GM12878 (cell line): ENCODE results near the gene FFAR1.

ENCODE experiments used
- CREB1 ChIP-seq: IDR thresholded peaks from 2 replicates; pipeline ENCODE4 v1.6.1; 2012; ENCODE audit warnings: low read depth, mild to moderate bottlenecking, inconsistent platforms
- EZH2 ChIP-seq: IDR thresholded peaks from 2 replicates; pipeline ENCODE4 v1.6.1; 2012; ENCODE audit warnings: low read depth, mild to moderate bottlenecking, control low read depth, inconsistent platforms, low read length, borderline replicate concordance; ENCODE audit not compliant: control insufficient read depth
- FOS ChIP-seq: IDR thresholded peaks from 3 replicates; pipeline ENCODE4 v1.6.1; 2011; ENCODE audit warnings: borderline replicate concordance; ENCODE audit not compliant: insufficient read length; ENCODE audit errors: extremely low read depth
- KDM1A ChIP-seq: fragments of 200-600 bp; sonication (generic); IDR thresholded peaks from 2 replicates; pipeline ENCODE4 v1.6.1; 2016; ENCODE audit warnings: borderline replicate concordance
- MXI1 ChIP-seq: fragments of 150-350 bp; IDR thresholded peaks from 2 replicates; pipeline ENCODE4 v1.6.1; 2011; ENCODE audit warnings: low read depth, mild to moderate bottlenecking, inconsistent platforms, low read length, improper control_type of control experiment
- MYC ChIP-seq: IDR thresholded peaks from 2 replicates; pipeline ENCODE4 v1.6.1; 2011; ENCODE audit warnings: mild to moderate bottlenecking, low read length, moderate library complexity, inconsistent platforms; ENCODE audit not compliant: insufficient read depth, insufficient replicate concordance, insufficient read length, severe bottlenecking
- NR2C2 ChIP-seq: IDR thresholded peaks from 2 replicates; pipeline ENCODE4 v1.6.1; 2011; ENCODE audit warnings: borderline replicate concordance, low read depth; ENCODE audit not compliant: control insufficient read depth, insufficient read length
- POLR2A ChIP-seq: IDR thresholded peaks from 2 replicates; pipeline ENCODE4 v1.6.1; 2011; ENCODE audit warnings: low read depth, mild to moderate bottlenecking, low read length
- POLR2AphosphoS2 ChIP-seq: IDR thresholded peaks from 2 replicates; pipeline ENCODE4 v1.6.1; 2011; ENCODE audit warnings: low read depth, mild to moderate bottlenecking, low read length, improper control_type of control experiment, moderate library complexity
- USF2 ChIP-seq: IDR thresholded peaks from 2 replicates; pipeline ENCODE4 v1.6.1; 2011; ENCODE audit warnings: low read depth, low read length, improper control_type of control experiment, borderline replicate concordance
- YY1 ChIP-seq: IDR thresholded peaks from 2 replicates; pipeline ENCODE4 v1.6.1; 2011; ENCODE audit warnings: low read depth, mild to moderate bottlenecking, low read length
- TF ChIP-seq, protein P1 (sequence below), 3 experiments: IDR thresholded peaks in 2 of 3; conservative IDR thresholded peaks in 1 of 3; 2 replicates each; pipeline ENCODE4 v1.5.1; 2011; ENCODE audit warnings: low read depth in 3 of 3, low read length in 3 of 3, mild to moderate bottlenecking in 3 of 3, control low read depth in 2 of 3, moderate library complexity in 2 of 3, inconsistent platforms in 1 of 3, mixed read lengths in 1 of 3; ENCODE audit not compliant: control insufficient read depth in 2 of 3, insufficient read depth in 1 of 3; ENCODE audit errors: extremely low read depth in 1 of 3
- TF ChIP-seq, protein P2 (sequence below): IDR thresholded peaks from 2 replicates; pipeline ENCODE4 v1.6.1; 2012; ENCODE audit warnings: low read depth, low read length, improper control_type of control experiment

DNA sequence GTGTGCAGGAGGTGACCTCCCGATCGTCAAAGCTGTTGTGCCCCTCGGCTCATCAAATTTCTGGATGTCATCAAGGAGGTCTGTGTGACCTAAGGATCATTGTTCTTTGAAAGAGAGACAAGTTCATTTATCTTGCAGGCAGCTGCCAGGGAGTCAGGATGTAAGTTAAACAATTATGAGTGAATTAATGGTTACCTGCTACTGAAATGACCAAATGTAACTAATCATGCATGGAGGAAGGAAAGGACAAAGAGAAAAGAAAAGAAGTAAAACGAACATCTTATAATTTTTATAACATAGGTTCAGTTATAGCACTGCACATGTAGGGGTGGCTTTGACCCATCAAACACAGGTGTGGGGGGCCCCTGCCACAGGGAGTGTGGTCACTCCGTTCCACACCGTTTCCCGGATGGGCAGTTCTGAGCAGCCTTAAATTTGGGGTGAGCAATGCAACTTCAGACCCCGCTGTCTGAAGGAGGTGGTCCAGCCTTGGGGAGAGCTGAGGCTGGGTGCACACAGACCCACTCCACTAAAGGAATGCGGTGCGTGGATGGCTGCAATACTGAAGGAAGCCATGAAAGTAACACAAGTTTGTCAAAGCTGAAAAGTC is 13.5 kb upstream of the FFAR1 start:
- TF ChIP-seq, protein P1, sequence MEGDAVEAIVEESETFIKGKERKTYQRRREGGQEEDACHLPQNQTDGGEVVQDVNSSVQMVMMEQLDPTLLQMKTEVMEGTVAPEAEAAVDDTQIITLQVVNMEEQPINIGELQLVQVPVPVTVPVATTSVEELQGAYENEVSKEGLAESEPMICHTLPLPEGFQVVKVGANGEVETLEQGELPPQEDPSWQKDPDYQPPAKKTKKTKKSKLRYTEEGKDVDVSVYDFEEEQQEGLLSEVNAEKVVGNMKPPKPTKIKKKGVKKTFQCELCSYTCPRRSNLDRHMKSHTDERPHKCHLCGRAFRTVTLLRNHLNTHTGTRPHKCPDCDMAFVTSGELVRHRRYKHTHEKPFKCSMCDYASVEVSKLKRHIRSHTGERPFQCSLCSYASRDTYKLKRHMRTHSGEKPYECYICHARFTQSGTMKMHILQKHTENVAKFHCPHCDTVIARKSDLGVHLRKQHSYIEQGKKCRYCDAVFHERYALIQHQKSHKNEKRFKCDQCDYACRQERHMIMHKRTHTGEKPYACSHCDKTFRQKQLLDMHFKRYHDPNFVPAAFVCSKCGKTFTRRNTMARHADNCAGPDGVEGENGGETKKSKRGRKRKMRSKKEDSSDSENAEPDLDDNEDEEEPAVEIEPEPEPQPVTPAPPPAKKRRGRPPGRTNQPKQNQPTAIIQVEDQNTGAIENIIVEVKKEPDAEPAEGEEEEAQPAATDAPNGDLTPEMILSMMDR (IDR thresholded peaks at IDR 0.05 in 2 of 3, conservative IDR thresholded peaks at IDR 0.05 in 1 of 3; ENCODE audit: control insufficient read depth in 2 of 3, extremely low read depth in 1 of 3, insufficient read depth in 1 of 3, low read depth in 3 of 3, low read length in 3 of 3): no peak
- TF ChIP-seq POLR2A (peak; percentile 65), MXI1 (no peak), YY1 (no peak), USF2 (no peak), MYC (no peak), FOS (no peak), KDM1A (no peak), EZH2 (no peak), NR2C2 (no peak), POLR2AphosphoS2 (no peak), CREB1 (no peak)
- TF ChIP-seq, protein P2, sequence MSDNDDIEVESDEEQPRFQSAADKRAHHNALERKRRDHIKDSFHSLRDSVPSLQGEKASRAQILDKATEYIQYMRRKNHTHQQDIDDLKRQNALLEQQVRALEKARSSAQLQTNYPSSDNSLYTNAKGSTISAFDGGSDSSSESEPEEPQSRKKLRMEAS: no peak
